T-helper 9 cell (primary cell): ENCODE data around the gene FAM3A.

Experiments
- DNase-seq: peaks from one replicate; pipeline ENCODE4 v3.0.0-alpha.2; 2020

FAM3A gene

DNA sequence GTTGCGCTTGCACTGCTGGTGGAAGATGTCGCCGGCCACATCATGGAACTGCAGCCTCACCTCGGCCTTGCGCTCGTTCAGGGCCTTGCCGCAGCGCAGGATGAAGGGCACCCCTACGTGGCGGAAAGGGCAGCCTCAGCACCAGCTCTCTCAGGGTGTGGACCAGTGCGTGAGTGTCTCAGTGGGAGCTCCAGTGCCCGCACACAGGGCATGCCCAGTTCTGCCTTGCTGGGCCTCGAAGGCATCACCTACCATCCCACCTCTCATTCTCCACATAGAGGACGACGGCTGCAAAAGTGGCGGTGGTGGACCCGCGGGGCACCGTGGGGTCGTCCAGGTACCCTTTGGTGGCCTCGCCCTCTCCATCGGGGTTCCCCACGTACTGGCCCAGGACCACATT lies 16.7 kb upstream of the FAM3A start:
- no peak for DNase-seq

DNA sequence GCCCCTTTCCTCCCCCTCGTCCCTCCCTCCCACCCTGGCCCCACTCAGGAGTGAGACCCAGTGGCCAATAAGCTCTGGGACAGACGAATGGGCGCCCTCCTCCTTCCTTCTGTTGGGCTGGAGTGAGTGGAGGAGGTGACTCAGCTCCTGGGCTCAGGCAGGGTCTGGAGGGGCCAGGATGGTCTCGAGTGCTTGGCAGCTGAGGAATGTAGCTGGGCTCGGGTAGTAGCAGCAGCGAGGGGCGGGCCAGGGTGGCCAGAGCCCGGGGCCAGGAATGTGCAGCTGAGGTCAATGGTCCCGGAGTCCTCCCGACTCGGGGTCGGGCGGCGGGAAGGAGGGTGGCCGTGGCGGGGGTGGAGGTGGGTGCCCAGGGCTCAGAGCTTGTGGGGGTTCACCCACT lies 15.6 kb upstream of the FAM3A start:
- DNase-seq, result no peak

DNA sequence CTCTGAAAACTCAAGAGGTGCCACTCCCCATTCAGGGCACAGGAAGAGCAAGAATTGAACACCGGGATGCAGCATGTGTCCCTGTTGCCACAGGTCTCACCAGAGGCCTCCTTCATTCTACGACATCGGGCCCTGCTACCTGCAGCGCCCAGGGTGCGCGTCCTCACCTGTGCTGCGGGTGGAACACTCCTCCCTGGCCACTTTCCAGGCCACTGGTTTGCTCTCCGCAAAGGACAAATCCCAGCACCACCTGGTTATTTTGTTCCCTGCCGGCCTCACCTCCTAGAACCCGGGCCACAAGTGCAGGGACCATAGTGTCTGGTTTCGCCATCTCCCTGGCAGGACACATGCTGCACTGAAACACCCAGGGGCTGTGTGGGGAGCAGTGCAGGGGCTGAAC lies 14.3 kb upstream of the FAM3A start:
- no peak for DNase-seq

DNA sequence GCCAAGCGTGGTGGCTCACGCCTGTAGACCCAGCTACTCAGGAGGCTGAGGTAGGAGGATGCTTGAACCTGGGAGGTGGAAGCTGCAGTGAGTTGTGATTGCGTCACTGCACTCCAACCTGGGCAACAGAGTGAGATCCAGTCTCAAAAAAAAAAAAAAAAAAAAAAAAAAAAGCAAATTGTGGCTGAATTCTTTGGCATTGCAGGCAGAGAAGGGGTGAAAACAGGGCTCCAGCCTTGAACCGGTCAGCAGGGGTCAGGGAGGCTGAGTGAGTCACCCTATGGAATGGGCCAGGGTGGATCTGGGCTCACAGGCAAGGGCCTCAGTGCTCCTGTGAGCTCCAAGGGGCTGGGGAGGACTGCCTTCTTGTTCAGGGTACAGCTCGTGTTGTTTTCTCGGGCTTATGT lies 13.2 kb upstream of the FAM3A start:
- DNase-seq, result no peak

DNA sequence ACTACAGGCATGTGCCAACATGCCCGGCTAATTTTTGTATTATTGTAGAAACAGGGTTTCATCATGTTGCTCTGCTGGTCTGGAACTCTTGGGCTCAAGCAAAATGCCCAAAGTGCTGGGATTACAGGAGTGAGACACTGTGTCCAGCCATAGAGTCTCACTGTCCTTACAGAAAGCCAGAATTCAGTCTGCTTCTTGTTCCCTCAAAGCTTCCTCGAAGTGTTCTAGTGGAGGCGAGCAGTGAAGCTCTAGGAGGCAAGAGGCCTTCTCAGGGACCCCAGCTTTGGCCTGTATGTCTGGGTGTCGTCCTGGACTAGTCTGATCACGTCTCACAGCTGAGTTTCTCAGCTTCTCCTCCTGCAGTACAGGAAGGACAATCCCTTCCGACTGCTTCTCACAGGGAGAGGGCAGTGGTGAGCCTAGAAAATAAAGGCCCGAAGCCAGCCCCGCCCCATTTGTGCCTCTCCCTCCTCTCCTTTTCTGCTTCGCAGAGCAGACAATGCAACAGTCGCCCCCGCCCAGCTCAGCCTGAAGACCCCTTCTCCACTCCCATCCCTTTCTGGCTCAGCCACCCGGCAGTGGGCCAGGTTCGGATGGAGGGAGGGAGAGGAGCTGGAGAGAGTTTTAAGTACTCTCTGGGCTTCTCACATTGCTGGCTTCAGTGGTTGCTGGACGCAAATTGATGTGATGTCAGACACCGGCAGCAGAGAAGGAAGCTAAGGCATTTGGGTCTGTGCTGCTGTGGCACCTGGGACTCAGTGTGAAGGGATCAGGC lies 11.1 kb upstream of the FAM3A start:
- no peak for DNase-seq

DNA sequence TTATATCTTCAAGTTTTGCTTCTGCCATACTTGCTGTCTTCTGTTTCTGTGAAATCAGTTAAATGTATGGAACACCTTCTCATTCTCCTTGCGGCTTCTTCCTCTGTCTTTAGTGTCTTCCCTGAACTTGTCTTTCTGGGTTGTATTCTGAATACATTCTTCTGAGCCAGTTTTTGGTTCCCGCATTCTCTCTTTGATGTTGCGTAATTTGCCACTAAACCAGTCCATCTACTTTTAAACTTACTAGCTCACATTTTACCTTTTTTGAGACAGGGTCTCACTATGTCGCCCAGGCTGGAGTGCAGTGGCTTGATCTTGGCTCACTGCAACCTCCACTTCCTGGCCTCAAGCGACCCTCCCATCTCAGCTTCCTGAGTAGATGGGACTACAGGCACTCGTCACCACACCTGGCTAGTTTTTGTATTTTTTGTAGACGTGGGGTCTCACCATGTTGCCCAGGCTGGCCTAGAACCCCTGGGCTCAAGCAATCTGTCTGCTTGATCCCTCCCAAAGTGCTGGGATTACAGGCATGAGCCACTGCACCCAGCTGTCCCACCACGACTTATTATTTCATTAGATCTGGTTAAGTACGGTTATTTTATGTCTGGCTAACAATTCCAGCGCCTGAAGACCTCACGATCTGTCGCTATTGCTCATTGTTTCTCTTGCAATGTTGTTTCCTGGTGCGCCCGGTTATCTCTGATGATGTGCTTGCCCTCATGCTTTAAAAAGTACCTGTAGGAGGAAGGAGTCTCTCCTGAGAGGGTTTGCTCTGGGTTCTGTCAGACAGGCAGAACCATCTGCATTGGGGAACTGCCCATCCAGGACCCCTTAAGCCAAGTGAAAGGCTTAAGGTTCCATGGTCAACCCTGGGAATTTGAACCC lies 9.8 kb upstream of the FAM3A start:
- no peak for DNase-seq

DNA sequence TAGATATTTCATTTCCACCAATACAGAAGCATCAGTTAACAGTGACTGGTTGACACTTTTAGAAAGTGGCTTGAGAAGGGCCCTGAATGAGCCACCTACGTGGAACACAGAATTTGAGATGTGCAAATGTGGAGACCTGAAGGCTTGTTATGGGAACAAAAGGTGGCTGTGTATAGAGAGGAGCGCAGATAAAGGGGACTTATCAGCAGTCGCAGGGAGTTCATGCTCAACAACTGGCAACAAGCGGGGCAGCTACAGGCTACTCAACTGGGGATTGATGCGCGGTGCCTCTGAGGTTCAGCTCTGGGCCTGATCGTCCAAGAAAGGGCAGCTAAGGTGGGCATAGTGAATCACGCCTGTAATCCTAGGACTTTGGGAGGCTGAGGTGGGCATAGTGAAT lies 3.4 kb upstream of the FAM3A start:
- DNase-seq, result no peak

DNA sequence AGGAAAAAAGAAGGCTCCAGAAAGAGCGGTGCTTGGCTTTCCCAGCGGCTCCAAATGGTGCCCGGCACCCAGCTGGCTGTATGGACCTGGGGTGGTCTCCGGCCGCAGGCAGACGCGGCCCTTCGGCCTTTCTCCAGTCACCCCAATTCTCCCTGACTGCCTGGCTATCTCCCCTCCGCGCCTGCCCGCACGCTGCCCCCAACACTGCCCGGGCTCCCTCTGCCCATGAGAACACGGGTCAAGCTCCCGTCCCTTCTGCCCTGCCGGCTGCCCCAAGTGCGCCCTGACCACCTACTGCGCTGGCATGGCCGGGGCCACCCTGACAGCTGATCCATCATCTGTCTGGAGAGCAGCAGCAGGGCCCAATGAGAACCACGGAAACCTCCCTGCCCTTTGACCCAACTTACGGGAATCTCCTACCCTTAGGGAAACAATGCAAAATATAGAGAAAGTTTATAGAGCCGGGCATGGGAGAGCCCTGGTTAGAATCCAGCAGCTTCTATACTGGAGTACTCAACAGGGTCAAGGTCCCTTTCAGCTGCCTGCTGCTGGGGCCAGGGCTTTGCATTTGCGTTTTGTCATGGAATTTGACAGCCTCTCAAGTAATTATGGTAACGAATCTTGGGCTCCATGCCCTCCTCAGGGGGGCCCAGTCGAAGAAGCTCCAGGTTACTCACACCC lies 1.2 kb upstream of the FAM3A start:
- no peak for DNase-seq

DNA sequence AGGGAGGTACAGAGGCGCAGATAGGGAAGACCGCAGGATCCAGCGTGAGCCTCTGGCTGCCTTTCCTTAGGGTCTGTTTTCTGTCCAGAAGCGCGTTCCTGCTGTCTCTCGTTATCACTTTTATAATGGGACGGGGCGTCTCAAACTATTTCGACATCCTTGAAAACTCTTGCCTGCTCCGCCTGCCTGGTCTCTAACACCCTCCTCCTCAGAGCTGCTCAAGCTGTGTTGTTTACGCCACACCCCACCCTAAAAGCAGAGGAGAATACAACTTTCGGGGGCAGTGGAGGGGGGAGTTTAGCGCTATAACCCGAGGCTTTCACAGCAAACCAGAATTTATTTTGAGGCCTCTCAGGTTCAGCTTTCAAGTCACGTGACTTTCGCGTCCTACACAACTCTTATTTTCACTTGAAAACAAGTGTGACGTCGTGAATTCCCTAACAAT lies 646 bp upstream of the FAM3A start:
- no peak for DNase-seq

DNA sequence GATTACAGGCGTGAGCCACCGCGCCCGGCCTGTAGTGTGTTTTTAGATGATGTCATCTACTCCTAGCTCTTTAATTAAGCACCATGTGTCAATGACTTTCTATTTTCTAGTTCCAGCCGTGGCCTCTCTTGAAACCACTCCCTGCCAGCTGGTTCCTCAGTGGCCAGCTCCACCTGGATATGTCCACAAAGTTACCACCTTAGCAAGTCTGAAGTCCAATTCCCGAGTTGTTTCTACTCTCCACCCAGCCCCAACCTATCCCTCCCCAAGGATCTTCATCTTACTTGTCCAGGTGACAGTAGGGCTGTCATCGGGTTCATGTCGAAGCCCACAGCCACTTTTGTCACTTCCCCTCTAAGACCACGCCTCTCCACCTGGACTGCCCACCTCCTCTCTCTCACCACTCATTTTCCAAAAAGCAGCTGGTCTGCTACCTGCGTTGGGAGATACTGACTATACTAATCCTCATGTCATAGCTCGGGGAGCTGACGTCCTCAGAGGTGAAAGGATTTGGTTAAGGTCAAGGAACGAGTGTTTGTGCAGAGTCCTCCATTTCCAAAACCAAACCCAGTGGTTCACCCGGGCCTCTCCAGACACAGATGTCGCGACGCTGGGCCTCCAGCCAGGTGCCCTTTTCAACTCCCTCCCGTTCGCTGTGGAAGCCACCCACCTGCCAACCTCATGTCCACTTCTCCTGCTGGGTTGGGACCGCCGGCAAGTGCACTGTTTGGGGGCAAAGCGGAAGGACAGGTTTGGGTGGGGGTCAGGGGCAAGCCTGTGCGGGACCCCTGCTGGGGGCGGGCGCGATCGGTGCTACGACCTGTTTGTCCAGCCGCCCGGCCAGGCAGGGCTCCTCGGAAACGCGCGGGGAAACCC lies 704 bp downstream of the FAM3A start:
- no peak for DNase-seq

DNA sequence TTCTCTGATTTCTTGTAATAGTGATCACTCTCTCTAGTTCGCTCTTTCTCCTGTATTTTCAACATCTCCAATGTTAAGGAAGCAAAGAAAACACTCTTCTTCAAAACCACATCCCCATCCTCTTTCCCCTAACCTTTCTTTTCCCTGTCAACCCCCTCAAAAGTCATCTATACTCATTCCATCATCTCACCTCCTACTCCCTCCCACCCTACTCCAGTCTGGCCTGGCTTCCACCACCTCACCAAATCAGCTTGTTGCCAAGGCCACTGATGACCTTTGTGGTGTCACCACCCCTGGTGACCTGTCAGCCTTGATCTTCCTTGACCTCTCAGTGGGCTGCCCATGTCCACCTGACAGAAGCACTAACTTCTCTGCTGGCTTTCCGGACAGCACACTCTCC lies 2.3 kb downstream of the FAM3A start:
- no peak for DNase-seq

DNA sequence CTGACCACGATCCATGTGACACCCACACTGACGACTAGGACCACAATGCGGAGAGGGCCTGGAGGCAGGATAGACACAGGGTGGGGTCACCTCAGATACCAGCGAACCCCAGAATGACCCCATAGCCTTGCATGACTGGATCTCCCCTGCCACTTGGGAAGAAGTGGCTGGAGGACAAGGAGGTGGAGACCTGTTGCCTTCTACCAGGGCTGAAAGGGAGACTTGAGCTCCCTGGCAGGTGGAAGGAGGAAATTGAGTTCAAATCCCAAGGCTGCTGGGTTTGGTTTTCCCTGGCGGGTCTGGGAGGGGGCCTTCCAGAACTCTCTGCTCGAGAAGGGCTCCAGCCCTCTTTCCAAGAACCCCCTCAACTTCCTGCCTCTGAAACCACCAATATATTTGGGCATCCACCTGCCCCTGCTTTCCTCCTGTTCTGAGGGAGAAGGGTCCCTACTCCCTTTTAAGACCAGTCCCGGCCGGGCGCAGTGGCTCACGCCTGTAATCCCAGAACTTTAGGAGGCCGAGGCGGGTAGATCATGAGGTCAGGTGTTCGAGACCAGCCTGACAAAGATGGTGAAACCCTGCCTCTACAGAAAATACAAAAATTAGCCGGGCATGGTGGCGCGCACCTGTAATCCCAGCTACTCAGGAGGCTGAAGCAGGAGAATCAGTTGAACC lies 3.0 kb downstream of the FAM3A start:
- DNase-seq, result no peak

DNA sequence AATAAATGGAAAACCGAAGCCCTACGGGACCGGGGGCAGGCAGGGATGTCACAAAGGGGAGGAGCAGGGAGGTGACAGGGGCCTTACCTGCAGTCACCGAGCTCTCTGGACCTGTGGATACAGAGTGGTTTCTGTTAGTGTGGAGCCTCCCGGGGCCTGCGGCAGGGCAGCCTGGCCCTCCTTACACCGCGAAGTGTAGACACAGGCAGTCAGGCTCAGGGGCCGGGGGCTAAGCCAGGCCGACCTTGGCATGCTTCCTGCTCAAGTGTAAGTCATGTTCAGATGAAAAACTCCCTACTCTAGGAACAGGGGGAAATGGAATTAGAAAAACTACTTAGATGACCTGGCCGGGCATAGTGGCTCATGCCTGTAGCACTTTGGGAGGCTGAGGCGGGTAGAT lies 4.3 kb downstream of the FAM3A start:
- no peak for DNase-seq

DNA sequence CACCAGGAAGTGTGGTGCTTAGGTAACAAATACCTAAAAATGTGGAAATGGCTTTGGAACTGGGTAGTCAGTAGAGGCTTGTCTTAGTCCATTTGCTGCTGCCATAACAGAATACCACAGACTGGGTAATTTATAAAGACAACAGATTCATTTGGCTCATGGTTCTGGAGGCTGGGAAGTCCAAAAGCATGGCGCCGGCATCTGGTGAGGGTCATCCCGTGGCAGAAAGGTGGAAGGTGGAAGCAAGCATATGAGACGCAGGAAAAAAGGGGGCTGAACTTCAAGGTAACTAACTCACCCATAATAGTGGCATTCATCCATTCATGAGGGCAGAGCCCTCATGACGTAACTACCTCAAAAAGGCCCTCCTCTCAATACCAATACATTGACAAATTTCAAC lies 6.6 kb downstream of the FAM3A start:
- DNase-seq, result no peak

DNA sequence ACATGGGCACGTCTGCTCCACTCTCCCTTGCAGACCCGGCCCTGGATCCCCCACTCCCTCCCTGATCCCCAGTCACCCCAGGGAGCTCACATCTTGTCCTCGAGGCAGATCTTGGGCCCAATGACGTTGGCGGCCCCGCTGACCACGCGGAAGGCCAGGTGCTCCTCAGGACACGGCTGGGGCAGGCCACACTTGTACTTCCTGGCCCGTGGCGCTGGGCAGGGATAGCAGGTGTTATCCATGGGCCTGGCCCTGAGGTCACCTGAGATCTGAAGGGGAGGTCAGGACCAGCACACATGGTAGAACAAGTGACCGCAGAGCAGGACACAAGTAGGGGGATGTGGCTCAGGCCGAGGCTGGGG lies 7.7 kb downstream of the FAM3A start:
- no peak for DNase-seq

DNA sequence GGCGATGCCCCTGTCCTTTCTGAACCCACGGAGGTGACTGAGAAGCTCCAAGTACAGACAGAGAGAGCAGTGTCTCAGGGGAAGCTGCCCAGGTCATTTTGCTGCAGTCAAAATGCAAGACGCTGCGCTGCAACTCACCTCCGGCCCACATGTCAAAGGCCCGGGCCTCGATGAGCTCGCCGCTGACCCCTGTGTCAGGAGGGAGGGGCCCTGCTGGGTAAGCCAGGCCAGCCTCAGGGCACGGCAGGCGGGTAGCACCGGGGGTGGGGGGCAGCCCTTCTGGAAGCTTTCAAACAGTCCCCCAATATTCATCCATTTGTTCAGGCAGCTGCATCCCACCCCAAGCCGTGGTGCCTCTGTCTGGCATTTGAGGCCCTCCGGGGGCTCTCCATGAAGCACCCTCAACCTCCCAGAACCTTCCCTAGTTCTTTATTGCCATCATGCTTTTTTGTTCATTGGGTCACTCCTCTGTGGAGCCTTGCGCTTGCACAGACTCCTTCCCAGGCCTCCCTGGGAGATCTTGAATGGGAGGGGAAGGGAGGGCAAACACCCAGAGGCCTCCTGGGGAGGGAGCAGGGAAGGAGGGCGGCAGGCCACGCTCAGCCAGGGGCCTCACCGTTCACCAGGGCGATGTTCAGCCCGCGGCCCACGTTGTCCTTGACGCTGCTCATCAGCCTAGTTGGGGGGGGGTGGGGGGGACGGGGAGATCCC lies 8.2 kb downstream of the FAM3A start:
- no peak for DNase-seq

DNA sequence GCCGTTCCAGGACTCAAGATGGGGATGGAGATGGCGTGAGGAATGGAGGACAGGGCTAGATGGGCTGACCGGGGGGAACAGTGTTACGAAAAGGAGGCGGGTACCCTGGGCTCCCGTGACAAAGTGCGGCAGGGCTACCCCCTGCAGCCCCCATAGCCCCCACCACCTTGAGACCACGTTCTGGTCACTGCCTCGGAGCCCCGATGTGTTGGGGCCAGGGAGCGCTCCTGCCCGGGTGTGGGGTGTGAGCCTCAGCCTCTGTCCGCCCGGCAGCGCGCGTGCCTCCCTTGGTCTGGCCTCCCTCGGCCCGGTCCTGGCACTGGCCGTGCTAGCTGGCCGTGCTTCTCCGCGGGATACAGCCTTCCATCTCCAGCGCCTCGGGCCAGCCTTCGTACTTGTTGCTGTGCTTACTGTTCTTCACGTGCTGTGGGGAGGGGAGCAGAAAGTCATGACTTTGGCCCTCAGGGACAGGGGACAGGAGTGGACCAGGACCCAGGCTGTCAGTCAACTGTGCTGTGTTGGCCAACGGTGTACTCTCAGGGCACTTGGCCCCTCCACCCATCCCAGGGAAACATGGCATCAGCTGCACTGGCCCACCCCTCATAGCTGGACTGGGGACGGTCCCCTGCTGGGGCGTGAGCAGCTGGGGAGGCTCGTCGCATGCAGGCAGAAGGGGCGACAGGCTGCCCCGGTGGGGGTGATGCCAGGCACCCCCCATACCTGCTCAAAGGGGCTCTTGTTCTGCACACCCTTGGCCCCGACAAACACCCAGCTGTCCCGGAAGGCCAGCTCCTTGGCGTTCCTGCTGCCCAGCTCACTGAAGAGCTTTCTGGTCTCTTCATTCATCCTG lies 9.3 kb downstream of the FAM3A start:
- no peak for DNase-seq

DNA sequence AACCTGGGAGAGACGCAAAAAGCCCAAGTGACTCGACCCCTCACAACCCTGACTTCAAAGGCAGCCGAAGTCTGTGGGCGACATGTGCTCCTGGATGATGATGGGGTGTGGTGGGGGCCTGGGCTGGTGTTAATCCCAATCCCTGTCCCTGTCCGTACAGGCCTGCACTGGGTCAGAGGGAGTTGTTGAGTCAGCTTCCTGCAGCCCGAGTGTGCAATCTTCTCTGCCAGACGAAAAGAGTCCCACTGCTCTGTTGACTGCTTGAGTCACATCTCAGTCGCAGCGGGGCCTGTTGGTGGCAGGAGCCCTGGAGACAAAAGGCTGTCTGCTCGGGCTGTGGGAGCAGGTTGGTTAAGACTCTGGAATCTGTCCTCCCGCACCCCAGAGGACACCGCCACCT lies 10.3 kb downstream of the FAM3A start:
- no peak for DNase-seq

DNA sequence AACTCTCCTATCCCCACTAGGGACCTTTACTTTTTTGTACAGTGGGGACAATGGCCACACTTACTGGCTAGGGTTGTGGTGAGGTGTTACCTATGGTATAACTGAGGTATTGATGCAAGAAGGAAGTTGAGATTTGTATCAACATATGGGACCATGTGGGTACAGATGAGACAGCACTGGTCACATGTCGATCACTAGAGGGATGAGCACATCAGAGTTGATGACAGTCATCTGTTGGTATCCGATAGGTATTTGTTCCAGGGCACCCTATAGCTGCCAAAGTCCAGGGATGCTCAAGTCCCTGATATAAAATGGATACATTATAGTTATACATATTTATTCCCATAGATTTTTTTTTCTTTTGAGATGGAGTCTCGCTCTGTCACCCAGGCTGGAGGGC lies 13.0 kb downstream of the FAM3A start:
- no peak for DNase-seq

DNA sequence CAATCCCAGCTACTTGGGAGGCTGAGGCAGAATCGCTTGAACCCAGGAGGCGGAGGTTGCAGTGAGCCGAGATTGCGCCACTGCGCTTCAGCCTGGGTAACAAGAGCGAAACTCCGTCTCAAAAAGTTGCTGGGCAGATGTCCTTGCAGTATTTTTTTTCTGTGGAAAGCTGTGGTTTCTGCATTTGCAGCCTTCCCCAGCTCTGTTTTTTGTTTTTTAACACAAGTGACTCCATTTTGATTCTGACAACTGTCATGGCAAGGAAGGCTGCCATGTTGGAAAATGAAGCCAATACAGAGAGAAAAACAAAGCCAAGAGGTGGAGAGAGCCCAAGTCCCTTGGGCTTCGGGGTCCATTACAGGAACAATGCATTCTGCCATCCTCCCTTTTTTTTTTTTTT lies 13.9 kb downstream of the FAM3A start:
- DNase-seq, result no peak
